GM04504 (cell line): Measurements from ENCODE around the gene RUNX2.
A peak's percentile ranks its signal among the peaks of the same experiment; 100 is the strongest.
"Not testable (repeated sequence)": the region's sequence is repeated elsewhere in the genome, so short reads cannot be mapped to it uniquely, and the experiment has no call there.

ENCODE experiments used
- DNase-seq: peaks from one replicate; pipeline ENCODE4 v3.0.0-alpha.2; 2012; ENCODE audit warnings: low read depth

The RUNX2 gene

DNA sequence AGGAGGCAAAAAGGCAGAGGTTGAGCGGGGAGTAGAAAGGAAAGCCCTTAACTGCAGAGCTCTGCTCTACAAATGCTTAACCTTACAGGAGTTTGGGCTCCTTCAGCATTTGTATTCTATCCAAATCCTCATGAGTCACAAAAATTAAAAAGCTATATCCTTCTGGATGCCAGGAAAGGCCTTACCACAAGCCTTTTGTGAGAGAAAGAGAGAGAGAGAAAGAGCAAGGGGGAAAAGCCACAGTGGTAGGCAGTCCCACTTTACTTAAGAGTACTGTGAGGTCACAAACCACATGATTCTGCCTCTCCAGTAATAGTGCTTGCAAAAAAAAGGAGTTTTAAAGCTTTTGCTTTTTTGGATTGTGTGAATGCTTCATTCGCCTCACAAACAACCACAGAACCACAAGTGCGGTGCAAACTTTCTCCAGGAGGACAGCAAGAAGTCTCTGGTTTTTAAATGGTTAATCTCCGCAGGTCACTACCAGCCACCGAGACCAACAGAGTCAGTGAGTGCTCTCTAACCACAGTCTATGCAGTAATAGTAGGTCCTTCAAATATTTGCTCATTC, at the start of gene RUNX2:
Gene RUNX2 (plus strand): TSS at position 375 of the 567 bp plus-strand sequence. CDS start 397 bp downstream, outside the sequence.
- peak; percentile 50 for DNase-seq

DNA sequence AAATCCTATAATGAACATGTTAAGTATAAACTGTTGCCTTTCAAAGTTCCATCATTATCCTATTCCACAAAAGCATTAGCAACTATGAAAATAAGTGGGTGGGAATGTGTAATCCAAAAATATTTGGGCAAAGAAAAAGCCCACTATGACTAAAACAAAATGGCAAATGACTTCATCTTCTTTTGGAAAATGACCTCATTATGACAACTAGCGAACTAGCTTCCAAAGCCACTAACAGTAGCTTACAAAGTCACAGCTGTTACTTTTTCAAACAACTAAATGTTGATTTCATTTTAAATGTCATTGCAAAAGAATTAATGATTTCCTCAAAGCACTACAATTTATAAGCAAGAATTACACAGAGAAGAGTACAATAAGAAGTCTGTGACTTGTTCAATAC, 49.8 kb upstream of the RUNX2 start:
- DNase-seq, result no peak

DNA sequence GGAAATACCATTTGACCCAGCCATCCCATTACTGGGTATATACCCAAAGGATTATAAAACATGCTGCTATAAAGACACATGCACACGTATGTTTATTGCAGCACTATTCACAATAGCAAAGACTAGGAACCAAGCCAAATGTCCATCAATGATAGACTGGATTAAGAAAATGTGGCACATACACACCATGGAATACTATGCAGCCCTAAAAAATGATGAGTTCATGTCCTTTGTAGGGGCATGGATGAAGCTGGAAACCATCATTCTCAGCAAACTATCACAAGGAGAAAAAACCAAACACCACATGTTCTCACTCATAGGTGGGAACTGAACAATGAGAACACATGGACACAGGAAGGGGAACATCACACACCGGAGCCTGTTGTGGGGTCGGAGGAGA, 41.4 kb upstream of the RUNX2 start:
- not testable (repeated sequence) for DNase-seq

DNA sequence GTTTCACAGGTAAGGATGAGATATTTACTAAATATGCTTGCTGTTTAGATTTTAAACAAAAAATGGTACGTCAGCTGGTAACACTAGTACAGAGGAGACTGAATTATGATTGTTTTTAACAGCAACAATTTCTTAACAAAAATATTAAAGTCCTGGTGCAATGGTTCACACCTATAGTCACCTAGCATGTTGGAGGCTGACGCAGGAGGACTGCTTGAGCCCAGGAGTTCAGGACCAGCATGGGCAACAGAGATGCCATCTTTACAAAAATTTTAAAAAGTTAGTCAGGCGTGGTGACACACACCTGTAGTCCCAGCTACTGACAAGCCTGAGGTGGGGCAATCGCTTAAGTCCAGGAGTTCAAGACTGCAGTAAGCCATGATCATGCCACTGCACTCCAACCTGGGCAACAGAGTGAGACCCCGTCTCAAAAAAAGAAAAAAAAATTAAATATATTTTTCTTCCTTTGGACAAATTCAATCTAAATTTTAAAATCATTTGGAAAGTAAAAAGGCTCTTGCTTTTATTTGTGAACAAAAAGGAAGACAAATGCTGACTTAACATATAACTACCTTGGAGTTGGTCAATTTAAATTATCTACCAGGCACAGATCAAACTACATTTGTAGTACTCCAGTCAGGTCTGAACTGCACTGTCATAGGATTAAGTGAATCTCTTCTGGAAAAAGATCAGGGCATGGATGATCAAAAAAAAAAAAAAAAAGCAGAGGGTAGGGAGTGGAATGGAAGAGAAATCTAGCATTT, 38.2 kb upstream of the RUNX2 start:
- no peak for DNase-seq

DNA sequence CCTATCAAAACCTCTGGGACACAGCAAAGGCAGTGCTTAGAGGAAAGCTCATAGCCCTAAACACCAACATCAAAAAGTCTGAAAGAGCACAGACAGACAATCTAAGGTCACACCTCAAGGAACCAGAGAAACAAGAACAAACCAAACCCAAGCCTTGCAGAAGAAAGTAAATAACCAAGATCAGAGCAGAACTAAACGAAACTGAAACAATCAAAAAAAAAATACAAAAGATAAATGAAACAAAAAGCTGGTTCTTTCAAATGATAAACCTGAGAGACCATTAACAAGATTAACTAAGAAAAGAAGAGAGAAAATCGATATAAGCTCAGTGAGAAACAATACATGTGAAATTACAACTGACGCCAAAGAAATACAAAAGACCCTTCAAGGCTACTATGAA, 34.8 kb upstream of the RUNX2 start:
- DNase-seq, result no peak

DNA sequence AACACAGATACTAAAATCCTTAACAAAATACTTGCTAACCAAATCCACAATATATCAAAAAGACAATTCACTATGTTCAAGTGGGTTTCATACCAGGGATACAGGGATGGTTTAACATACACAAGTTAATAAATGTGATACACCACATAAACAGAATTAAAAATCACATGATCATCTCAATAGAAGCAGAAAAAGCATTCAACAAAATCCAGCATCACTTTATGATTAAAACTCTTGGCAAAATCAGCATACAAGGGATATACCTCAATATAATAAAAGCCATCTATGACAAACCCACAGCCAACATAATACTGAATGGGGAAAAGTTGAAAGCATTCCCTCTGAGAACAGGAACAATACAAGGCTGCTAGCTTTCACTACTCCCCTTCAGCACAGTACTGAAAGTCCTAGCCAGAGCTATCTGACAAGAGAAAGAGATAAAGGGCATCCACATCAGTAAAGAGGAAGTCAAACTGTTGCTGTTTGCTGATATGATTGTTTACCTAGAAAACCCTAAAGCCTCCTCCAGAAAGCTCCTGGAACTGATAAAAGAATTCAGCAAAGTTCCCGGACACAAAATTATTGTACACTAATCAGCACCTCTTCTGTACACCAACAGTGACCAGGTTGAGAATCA, 33.9 kb upstream of the RUNX2 start:
- not testable (repeated sequence) for DNase-seq

DNA sequence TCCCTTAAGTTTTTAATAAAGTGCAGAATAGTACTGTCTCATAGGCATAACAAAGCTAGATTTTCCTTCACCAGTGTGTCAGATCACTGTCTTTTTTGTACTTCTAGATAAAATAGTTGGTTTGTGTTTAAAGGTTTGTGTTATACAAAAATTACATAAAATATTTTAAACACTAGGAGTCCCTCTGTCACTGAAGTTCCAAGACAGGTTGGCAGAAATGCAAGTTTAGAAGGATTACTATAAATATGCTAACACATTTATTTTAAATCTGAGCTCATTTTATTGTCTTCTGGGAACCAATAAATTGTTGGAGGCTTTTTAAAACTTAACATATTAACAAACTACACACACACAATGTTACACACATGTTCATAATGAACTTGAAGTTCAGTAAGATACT, 30.8 kb upstream of the RUNX2 start:
- DNase-seq, result no peak

DNA sequence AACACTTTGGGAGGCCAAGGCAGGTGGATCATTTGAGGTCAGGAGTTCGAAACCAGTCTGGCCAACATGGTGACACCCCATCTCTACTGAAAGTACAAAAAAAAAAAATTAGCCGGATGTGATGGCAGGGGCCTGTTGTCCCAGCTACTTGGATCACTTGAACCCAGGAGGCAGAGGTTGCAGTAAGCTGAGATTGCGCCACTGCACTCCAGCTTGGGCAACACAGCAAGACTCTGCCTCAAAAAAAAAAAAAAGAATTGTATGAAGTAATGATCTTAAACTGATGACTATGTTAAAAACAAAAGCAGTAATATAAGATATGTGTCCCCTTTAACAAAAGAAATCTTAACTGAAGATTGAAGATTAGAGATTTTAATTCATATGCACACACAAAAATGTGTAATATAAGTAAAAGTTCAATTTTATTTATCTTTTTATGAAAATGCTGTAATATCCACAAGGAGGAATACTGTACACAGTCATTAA, 29.0 kb upstream of the RUNX2 start:
- no peak for DNase-seq

DNA sequence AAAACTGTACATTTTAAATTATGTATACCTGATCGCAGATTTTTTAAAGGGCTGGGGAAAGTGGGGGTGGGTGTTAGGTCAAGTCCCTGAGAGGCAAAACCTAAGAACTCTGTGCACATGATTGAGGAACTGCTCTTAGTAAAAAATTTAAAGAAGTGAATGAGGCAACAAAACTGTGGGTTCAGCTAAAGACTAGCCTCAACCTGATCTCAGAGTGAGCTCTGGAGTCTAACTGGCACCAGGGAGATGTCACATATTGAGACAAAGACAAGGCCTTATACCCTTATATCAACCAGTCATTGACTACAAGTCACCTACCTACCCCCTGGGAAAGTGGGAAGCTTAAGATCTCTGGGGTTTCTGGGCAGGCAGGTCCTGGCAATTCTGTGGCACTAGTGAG, 27.4 kb upstream of the RUNX2 start:
- no peak for DNase-seq

DNA sequence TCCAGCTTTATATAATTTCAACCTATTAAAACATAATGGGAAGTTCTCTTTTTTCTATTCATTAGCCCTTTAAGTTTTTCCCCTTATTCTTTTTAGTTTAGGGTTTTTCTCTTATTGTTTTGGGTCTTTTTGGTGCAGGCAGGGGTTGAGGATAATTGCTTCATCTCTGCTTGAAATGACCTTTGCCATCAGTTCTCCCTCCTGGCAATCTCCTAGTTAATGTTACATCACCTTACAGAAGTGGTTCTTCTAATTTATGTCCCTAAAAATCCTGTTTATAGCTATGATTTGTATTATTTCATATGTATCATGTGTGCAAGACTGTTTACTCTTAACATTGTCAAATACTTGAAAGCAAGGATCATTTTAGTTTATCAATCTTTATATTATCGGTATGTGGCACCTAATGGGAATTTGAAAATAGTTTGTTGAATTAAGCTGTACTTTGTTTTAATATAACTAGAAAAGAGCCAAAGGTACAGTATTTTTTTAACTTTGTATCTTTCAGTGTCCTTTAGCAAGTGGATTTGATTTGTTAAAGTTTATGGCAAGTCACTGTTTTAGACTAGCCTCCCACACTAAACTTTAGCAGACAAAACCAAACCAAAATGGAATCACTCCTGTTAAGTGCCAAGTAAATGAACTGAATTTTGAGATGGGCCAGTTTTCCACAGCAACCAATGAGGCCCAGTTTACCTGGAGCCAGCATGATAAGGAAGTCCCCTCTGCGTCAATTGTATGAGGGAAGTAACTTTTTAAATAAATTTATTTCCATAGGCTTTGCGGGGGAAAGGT, 26.6 kb upstream of the RUNX2 start:
- DNase-seq, result no peak

DNA sequence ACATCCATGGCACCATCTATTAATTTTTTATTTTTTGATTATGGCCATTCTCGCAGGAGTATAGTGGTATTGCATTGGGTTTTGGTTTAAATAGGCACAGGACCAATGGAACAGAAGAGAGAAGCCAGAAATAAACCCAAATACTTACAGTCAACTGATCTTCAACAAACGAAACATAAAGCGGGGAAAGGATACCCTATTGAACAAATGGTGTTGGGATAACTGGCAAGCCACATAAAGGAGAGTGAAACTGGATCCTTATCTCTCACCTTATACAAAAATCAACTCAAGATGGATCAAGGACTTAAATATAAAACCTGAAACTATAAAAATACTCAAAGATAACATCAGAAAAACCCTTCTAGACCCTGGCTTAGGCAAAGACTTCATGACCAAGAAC, 25.3 kb upstream of the RUNX2 start:
- no peak for DNase-seq

DNA sequence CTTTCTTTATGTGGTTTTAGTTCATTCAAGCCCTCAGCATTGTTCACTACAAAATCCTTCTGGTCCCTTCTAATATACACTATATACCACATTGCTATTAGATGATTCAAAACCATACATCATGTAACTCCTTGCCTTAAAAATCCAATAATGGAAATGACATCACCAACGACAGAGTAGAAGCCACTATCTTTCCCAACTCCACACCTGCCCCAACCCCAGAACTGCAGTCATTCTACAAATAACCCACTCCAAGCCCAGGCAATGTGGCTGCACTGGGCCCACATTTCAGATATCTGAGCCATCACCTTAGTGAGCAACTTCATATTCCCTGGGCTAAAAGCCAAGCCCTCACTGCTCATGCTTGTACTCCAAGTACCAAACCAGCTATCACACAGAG, 22.6 kb upstream of the RUNX2 start:
- no peak for DNase-seq

DNA sequence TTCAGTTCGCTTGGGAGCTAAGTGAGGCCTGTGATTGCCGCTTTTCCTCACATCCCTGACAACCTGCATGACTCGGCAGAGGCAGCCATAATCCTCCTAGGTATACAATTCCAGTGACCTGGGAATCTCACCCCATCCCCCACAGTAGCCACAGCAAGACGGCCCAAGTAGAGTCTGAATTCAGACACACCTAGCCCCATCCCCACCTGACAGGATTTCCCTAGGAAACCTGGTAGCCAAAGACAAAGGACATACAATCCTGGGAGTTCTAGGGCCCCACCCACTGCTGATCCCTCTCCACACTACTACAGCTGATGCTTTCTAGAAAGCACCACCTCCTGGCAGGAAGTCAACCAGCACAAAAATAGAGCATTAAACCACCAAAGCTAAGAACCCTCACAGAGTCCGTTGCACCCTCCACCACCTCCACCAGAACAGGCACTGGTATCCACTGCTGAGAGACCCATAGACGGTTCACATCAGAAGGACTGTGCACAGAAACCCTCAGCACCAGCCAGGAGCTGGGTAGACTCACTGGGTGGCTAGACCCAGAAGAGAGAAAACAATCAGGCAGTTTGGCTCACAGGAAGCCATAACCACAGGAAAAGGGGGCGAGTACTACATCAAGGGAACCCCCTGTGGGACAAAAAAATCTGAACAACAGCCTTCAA, 17.9 kb upstream of the RUNX2 start:
- no peak for DNase-seq

DNA sequence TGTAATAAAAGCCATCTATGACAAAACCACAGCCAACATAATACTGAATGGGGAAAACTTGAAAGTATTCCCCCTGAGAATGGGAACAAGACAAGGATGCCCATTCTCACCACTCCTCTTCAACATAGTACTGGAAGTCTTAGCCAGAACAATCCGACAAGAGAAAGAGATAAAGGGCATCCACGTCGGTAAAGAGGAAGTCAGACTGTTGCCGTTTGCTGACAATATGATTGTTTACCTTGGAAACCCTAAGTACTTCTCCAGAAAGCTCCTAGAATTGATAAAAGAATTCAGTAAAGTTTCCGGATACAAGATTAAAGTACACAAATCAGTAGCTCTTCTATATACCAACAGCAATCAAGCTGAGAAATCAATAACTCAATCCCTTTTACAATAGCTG, 14.0 kb upstream of the RUNX2 start:
- no peak for DNase-seq

DNA sequence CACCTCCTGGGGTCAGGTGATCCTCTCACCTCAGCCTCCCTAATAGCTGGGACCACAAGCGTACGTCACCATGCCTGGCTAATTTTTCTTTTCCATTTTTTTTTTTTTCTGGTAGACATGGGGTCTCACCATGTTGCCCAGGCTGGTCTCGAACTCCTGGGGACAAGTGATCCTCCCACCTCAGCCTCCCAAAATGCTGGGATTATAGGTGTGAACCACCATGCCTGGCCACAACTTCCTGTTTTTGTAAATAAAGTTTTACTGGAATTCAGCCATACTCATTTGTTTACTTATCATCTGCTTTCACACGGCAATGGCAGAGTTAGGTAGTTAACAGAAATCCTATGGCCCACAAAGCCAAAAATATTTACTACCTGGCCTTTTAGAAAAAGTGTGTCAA, 7.8 kb upstream of the RUNX2 start:
- no peak for DNase-seq

DNA sequence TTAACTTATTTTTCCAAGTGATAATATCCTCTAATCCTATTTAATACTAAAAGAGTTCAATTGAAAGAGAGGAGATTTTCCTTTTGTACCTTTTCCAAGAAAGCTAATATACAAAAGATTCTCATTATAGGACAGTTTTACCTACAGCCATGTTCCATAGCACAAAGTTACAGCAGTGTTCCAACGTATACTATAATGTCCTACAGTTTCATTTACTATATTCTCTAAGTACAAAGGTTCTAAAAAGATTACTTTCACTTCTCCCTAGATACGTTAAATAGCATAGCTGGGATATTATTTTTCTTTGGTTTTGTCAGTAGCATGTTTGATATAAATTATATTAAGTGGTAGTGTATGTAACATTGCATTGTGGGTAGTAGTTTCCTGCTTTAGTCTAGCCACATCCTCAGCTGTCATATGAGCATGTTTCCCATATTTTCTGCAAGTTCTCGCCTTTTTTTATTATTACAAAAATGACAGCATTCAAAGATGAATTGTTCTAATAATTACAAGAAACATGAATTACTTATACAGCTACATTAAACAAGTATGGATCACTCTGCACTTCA, 4.4 kb upstream of the RUNX2 start:
- no peak for DNase-seq

DNA sequence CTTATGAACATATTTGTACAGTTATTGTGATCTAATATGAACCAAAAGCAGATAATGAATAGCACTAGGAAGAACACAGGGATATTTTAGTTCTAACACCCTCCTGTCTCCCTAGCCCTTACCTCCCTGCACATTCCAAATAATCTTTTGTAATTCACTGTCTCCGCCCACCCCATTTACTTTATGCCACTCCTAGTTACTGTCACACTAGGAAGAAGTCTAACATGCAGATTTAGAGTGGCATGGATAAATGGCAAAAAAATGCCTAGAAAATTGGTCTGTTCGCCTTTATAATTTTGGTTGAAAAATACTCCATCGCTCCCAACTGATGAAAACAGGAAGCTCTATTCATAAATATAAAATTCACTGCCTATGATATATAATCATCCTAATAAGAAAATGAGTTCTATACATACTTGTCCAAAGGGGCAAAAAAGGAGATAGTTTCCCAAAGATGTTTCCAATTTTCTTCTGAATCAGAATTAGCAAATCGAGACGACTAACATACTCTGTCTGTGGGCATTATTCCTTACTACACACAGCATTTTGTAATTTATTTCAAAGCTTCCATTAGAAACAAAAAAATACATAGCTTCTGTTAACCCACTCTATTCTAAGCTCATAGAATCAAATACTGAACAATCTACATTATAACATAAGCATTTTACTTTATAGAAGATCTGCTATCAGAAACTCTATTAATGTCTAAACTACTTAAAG, 1.3 kb upstream of the RUNX2 start:
- DNase-seq, result no peak

DNA sequence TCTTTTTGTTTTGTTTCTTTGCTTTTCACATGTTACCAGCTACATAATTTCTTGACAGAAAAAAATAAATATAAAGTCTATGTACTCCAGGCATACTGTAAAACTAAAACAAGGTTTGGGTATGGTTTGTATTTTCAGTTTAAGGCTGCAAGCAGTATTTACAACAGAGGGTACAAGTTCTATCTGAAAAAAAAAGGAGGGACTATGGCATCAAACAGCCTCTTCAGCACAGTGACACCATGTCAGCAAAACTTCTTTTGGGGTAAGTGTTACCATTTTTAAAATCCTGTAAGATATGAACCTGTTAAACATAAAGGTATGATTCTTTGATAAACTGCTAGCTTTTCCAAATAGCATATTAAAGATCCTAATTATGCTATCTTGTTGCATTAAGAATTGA, 393 bp downstream of the RUNX2 start:
- DNase-seq, result no peak

DNA sequence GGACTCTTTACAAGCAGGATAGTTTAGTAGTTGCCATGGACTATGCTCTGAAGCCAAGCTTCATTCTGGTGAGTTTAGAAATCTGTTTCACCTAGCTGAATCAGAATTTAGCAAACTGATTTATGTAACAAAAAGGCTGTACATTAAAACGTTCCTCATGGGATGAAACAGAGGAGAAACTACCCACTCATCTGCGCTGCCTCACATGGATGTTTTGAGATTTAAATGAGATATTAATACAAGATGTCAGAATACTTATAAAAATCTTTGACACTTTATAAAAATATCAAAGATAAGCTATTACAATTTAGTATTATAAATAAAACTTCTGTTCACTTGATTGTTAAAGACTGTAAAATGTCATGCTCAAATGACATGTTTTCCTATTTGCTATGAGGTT, 16.8 kb downstream of the RUNX2 start:
- no peak for DNase-seq

DNA sequence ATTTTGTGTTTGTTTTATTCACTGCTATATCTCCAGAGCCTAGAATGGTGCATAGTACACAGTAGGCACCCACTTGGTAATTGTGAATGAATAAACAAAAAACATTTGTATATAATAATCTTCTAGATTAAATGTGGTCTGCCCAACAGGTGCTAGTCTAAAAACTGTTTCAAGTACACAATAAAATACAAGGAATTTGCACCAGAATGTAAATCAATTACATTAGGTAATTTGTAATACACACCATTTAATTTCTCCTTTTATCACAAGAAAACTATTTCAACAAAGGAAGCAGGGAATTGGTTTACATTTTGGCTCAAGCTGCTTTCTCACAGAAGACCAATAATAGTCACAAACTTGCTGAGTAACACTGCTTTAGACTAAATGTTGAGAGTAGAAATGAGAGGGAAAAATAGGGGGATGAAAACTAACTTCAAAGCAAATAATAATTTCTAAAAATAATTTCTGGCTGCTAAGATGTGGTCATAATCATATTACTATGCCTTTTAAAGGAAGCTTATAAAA, 22.1 kb downstream of the RUNX2 start:
- no peak for DNase-seq

DNA sequence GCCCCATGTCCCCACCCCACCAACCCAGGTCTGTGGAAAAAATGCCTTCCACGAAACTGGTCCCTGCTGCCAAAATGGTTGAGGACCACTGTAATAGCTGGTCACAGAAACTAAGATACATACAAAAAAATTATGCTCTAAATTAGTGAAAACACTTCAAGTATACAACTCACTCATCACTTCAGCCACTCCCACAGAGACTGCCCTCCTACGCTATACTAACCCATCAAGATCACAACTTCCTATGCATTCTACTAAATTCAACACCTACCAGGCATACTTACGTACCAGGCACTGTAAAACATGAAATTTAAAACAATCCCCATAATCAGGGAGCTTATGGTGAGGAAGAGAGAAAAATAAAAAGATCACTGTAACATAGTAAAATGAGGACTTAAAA, 22.9 kb downstream of the RUNX2 start:
- DNase-seq, result no peak
